Urinary bladder (tissue), 4 donors: Measurements from ENCODE around the gene LRCOL1. TPM values are rescaled to one million over a fixed set of nuclear protein-coding genes. Genes with fewer than 3 reads are reported as not detected.
"Not testable (repeated sequence)": the region's sequence is repeated elsewhere in the genome, so short reads cannot be mapped to it uniquely, and the experiment has no call there.

ENCODE experiments used
- DNase-seq: peaks from one replicate; pipeline ENCODE4 v3.0.0-alpha.2; 2015; ENCODE audit errors: extremely low spot score
- H3K27ac ChIP-seq: one replicate; pipeline ENCODE4 v1.5.1; 2013; ENCODE audit warnings: low read depth, mild to moderate bottlenecking, moderate library complexity
- H3K36me3 ChIP-seq: one replicate; pipeline ENCODE4 v1.6.1; 2013; ENCODE audit warnings: mild to moderate bottlenecking, moderate library complexity; ENCODE audit not compliant: insufficient read depth
- H3K4me1 ChIP-seq: one replicate; pipeline ENCODE4 v1.6.1; 2013; ENCODE audit warnings: mild to moderate bottlenecking, moderate library complexity; ENCODE audit not compliant: insufficient read depth
- H3K4me3 ChIP-seq: one replicate; pipeline ENCODE4 v1.5.1; 2013; ENCODE audit warnings: low read depth, low read length
- WGBS: extraction: QIAGEN DNeasy Blood & Tissue Kit; methylation state at CpG from one replicate; pipeline ENCODE4 v1.1.7; 2013; 5-methylcytosine and 5-hydroxymethylcytosine counted together
- polyA plus RNA-seq: library from polyadenylated mRNA; stranded (reverse); fragments of 200-250 nt; gene quantifications from one replicate; pipeline ENCODE4 v1.2.3, GENCODE V29; 2013
- total RNA-seq: library from RNA; depleted of rRNA; stranded (reverse); fragments of >200 nt; gene quantifications from one replicate; pipeline ENCODE4 v1.2.3, GENCODE V29; 2014
- donor health status: healthy with polysubstance abuse.
- donor health status: healthy.

The LRCOL1 gene
- total and polyA plus RNA-seq, 2 donors: 0.15 TPM; not detected in 1

DNA sequence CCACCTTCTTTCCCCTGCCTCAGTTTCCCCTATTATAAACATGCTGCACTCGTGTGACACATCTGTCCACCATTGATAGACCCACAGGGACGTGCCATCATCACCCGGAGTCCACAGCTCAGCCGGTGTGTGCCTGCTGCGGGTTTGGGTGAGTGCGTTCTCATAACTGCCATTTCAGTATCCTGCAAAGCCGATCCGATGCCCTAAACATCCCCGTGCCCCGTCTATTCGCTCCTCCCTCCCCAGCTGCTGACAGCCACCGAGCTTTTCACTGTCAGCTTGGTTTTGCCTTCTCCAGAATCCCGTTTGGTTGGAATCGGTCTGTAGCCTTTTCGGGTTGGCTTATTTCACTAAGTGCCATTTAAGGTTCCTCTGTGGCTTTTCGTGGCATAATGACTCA is 3.9 kb downstream of the LRCOL1 start:
- Histone ChIP-seq H3K27ac (no peak overlapping the region), H3K36me3 (no peaks in the 10 kb centered on the region), H3K4me1 (no peaks in the 10 kb centered on the region), H3K4me3 (no peak overlapping the region)
- no peak for DNase-seq
- WGBS: 65% methylated on average over 16 of the region's 16 CpGs

DNA sequence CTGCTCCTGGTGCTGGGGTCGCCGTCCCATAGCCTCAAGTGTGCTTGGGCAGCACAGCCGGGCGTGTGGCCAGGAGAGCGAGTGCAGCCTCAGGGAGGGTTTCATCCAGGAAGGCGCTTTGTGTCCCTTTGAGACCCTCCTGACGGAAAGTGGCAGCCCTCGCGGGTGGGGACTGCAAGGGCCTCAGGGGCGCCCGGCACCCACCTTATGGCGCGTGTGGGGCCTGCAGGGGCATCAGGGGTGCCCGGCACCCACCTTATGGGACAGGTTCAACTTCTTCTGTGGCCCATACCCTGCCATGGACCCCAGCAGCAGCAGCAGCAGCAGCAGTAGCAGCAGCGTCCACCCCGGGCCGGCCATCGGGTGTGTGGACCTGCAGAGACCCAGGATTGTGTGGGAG is 4.5 kb downstream of the LRCOL1 start:
- Histone ChIP-seq H3K4me1 (no peaks in the 10 kb centered on the region), H3K4me3 (no peak overlapping the region), H3K36me3 (no peaks in the 10 kb centered on the region), H3K27ac (no peak overlapping the region)
- no peak for DNase-seq
- WGBS: 84% methylated on average over 18 of the region's 18 CpGs

GRCh38 chr12:132604668-132605441 is 5.5 kb downstream of the LRCOL1 start:
- no peak for DNase-seq
- no peak overlapping the region for H3K27ac ChIP-seq
- WGBS: 79% methylated on average over 16 of the region's 16 CpGs
- H3K4me3 ChIP-seq: no peak overlapping the region
- H3K4me1 ChIP-seq: no peaks in the 10 kb centered on the region
- no peaks in the 10 kb centered on the region for H3K36me3 ChIP-seq

- Histone ChIP-seq H3K27ac (no peak overlapping the region), H3K4me1 (no peaks in the 10 kb centered on the region), H3K4me3 (no peak overlapping the region), H3K36me3 (no peaks in the 10 kb centered on the region)
- whole genome bisulfite sequencing: 41% methylated on average over 26 of the region's 26 CpGs
- no peak for DNase-seq
Observed at GRCh38 chr12:132604151-132604618, 6.2 kb downstream of the LRCOL1 start.

DNA sequence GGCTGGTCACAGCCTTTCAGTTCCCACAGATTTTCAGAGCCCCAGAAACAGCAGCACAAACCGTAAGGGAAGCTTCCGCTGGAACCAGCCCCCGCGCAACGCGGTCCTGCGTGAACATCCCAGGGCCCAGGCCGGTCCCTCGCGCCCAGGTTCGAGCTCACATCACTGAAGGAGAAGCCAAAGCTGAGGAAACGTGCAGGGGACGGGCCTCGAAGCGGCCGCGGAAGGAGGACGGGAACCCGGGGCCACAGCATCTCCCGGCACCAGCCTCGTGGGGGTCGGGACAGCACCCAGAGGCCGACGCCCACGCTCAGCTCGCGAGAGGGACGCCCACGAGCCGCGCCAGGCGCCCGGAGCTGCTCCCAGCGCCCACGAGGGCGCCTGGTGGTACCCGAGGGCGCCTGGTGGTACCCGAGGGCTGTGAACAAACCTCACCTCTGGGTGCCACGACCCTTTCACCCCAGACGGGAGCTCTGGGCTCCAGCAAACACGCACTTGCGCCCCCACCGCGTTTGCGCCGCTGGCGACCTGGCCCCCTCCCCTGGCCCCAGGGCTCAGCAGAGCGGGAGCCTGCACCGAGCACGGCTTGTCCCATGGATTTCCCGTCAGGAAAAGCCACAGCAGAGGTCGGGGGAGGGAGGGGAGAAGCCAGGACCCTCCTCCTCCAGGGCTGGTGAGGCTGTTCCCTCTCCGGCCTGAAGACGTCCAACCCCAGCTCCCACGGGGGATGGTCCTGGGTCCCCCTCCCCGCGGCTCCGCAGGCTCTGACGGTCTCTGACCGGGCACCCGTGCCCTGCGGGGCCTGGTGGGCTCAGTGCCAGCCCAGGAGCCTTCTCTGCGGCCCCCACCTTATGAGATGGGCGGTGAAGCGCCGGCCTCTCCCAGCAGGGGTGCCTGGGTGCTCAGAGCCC is 6.9 kb downstream of the LRCOL1 start:
- H3K4me3 ChIP-seq: no peak overlapping the region
- DNase-seq: no peak
- H3K27ac ChIP-seq: no peak overlapping the region
- no peaks in the 10 kb centered on the region for H3K4me1 ChIP-seq
- WGBS: 49% methylated on average over 67 of the region's 67 CpGs
- no peaks in the 10 kb centered on the region for H3K36me3 ChIP-seq

DNA sequence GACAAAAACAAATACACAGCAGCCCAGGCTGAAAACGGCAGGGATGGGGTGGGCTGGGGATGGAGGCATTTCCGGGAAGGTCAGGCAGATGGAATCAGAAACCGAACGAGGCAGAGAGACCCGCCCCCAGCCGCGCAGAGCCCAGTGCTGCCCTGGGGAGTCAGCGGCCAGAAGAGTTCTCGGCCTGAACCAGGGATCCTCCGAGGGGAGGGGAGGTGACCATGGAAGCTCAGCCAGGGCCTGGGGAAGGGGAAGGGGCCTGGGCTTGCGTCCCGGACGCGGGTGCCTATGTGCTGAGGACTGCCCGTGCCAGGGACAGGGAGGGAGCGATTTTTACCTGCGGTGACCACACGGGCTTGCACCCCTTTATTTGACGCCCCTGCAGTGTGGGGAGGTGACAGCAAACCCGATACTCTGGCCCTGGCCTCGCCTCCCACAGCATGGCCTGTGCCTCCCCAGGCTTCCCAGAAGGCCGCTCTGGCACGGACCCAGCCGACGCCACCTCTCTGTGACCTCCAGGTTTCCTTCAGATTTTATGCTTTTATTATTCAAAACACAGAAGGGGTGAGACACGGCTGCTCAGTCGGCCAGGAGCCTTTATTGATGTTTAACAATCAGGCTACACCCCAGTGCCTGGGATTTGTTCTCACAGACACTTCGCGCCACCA is 7.7 kb downstream of the LRCOL1 start:
- Histone ChIP-seq H3K4me3 (no peak overlapping the region), H3K36me3 (no peaks in the 10 kb centered on the region), H3K27ac (peak overlapping the region; percentile 24), H3K4me1 (no peaks in the 10 kb centered on the region)
- no peak for DNase-seq
- WGBS: 43% methylated on average over 29 of the region's 29 CpGs

GRCh38 chr12:132601171-132601883 is 9.1 kb downstream of the LRCOL1 start:
- H3K27ac ChIP-seq: no peak overlapping the region
- H3K36me3 ChIP-seq: no peaks in the 10 kb centered on the region
- DNase-seq: no peak
- H3K4me1 ChIP-seq: no peaks in the 10 kb centered on the region
- H3K4me3 ChIP-seq: no peak overlapping the region
- 82% methylated on average over 31 of the region's 31 CpGs for WGBS

DNA sequence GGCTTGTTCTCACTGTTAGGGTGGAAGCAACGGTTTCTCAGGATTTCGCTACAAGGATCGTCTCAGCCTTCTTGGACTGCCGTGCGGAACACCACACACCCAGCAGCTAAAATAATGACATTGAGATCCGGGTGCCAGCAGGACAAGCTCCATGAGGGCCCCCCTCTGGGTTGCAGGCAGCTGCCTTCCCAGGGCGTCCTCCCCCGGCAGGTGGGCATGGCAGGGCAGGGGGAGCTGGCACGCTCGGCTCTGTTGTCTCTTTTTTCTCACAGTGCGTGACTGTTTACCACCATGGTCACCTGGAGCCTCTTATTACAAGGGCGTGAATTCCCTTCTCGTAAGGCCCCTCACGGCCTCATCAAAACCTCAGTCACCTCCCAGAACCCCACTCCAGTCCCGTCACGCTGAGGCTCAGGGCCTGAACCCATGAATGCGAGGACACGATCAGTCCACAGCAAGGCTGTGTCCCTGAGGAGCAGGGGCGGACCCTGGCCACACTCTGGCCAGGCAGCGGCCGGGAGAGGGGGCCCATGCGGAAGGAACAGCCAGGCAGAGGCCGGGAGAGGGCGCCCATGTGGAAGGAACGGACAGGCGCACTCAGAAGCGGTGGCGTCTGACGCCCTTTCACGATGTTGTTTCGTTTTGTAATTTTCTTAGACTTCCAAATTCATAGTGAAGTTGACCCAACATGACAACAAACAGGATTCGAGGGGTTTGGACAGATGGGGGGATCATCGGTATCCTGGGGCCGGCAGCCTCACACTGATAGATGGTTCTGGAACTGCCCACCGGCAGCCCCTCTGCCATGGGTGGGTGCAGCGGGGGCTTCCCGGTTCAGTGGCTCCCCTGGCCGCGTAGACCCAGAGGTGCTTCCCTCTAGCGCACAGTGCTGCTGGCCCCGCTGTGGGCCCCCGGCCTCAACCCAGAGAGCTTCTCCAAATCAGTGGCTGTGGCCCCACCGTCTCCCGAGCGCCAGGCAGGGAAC is 10.0 kb downstream of the LRCOL1 start:
- 33% methylated on average over 45 of the region's 45 CpGs for WGBS
- Histone ChIP-seq H3K4me1 (no peaks in the 10 kb centered on the region), H3K27ac (no peak overlapping the region), H3K36me3 (no peaks in the 10 kb centered on the region), H3K4me3 (peak overlapping the region; percentile 27)
- DNase-seq: no peak

- H3K4me1 ChIP-seq, H3K36me3 ChIP-seq, DNase-seq, H3K27ac ChIP-seq, H3K4me3 ChIP-seq: not testable (repeated sequence)
- 82% methylated on average over 6 of the region's 6 CpGs for WGBS
Observed at GRCh38 chr12:132599502-132599901, 10.9 kb downstream of the LRCOL1 start.

- no peaks in the 10 kb centered on the region for H3K36me3 ChIP-seq
- no peak for DNase-seq
- H3K27ac ChIP-seq: no peak overlapping the region
- WGBS: 6% methylated on average over 31 of the region's 58 CpGs
- no peaks in the 10 kb centered on the region for H3K4me1 ChIP-seq
- peak overlapping the region; percentile 24 for H3K4me3 ChIP-seq
Observed at GRCh38 chr12:132597333-132598316, 12.8 kb downstream of the LRCOL1 start.

DNA sequence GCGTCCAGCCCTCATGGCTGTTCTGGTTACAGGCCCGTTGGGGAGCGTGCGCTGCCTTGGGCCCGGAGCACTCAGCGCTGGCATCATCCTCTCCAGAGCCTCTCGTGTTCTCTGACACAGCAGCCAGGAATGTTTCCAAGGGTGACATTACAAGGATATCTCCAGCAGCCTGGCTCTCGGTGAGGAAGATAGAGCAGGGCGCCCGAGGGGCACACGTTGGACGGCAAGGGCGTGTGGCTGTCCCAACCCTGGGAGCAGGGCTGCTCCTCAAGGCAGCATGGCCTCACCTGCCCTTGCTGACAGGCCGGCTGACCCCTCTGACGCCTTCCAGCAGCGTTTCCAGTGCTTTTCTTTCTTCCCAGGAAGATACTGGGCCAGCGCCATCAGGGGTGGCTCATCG is 14.4 kb downstream of the LRCOL1 start:
- 70% methylated on average over 18 of the region's 18 CpGs for WGBS
- H3K36me3 ChIP-seq: no peaks in the 10 kb centered on the region
- no peaks in the 10 kb centered on the region for H3K4me1 ChIP-seq
- no peak overlapping the region for H3K4me3 ChIP-seq
- no peak overlapping the region for H3K27ac ChIP-seq
- no peak for DNase-seq
